GM12878 (cell line): ENCODE results near the gene PLCB4. TPM values are rescaled to one million over a fixed set of nuclear protein-coding genes. Genes with fewer than 3 reads are reported as not detected.

ENCODE experiments used
- ATAC-seq: fragments of 200-7000 bp; cut with Tn5 transposase; 3 replicates; pipeline ENCODE4 v1.9.1; 2020; ENCODE audit warnings: mild to moderate bottlenecking, moderate library complexity
- BruUV-seq: library from RNA; stranded (reverse); fragments of 400-500 nt; replicated peaks from 2 replicates; lab custom pipeline; 2021; lab: Mats Ljungman, UMichigan
- CTCF ChIA-PET: fragments of 300-600 bp; sonication (Branson Sonifier 250); formaldehyde crosslinking; extraction: SDS; loops from one replicate; lab custom pipeline; 2021; ENCODE audit warnings: inconsistent platforms; lab: Yijun Ruan, JAX
- POLR2A ChIA-PET: fragments of 350-600 bp; formaldehyde crosslinking; extraction: SDS; loops from one replicate; lab custom pipeline; 2021; ENCODE audit warnings: inconsistent platforms; lab: Charles Lee
- RAD21 ChIA-PET: fragments of 300-600 bp; sonication (Branson Sonifier 250); formaldehyde crosslinking; loops from one replicate; lab custom pipeline; 2023; ENCODE audit warnings: antibody characterized with exemption; ENCODE audit not compliant: unreplicated experiment; lab: Charles Lee
- SMC1A ChIA-PET: fragments of 300-600 bp; sonication (Branson Sonifier 250); formaldehyde crosslinking; loops from one replicate; lab custom pipeline; 2023; ENCODE audit not compliant: unreplicated experiment, uncharacterized antibody; lab: Charles Lee
- DNase-seq: peaks from one replicate; pipeline ENCODE4 v3.0.0-alpha.2; 2011; ENCODE audit warnings: low read depth, low spot score
- FAIRE-seq: peaks from 3 replicates; lab custom pipeline; 2011; peaks lifted over from hg19 to GRCh38; lab: Jason Lieb, UNC
- H2AFZ ChIP-seq: 2 replicates; pipeline ENCODE4 v1.6.0; 2011; ENCODE audit warnings: low read depth, low read length, control low read depth; ENCODE audit not compliant: control insufficient read depth
- H3K27ac ChIP-seq: 2 replicates; pipeline ENCODE4 v1.5.1; 2011; ENCODE audit warnings: control low read depth; ENCODE audit not compliant: control insufficient read depth, insufficient read depth
- H3K27me3 ChIP-seq, 2 experiments: replicated peaks in 1 of 2; 2 replicates each; pipeline versions ENCODE4 v1.6.0 to v1.6.1; 2011; ENCODE audit warnings: low read length in 1 of 2; ENCODE audit not compliant: control insufficient read depth in 2 of 2, insufficient read depth in 2 of 2
- H3K36me3 ChIP-seq, 2 experiments: 2 replicates each; pipeline ENCODE4 v1.5.1; 2011; ENCODE audit warnings: low read length in 1 of 2; ENCODE audit not compliant: control insufficient read depth in 2 of 2, insufficient read depth in 2 of 2
- H3K4me1 ChIP-seq: 2 replicates; pipeline ENCODE4 v1.6.1; 2011; ENCODE audit warnings: mild to moderate bottlenecking, low read length, moderate library complexity, mixed read lengths; ENCODE audit not compliant: control insufficient read depth, insufficient read depth
- H3K4me2 ChIP-seq: 2 replicates; pipeline ENCODE4 v1.6.0; 2011; ENCODE audit warnings: control low read depth; ENCODE audit not compliant: control insufficient read depth, insufficient read depth
- H3K4me3 ChIP-seq: fragments of 200-600 bp; sonication (generic); 2 replicates; pipeline ENCODE4 v1.5.1; 2016
- H3K79me2 ChIP-seq: 2 replicates; pipeline ENCODE4 v1.6.0; 2011; ENCODE audit warnings: low read length; ENCODE audit not compliant: control insufficient read depth, insufficient read depth
- H3K9ac ChIP-seq: 2 replicates; pipeline ENCODE4 v1.8.0; 2011; ENCODE audit warnings: low read length, control low read depth, mixed read lengths; ENCODE audit not compliant: control insufficient read depth, insufficient read depth
- H3K9me3 ChIP-seq: replicated peaks from 3 replicates; pipeline ENCODE4 v1.5.1; 2011; ENCODE audit warnings: mild to moderate bottlenecking, low read length; ENCODE audit not compliant: control insufficient read depth, insufficient read depth
- H4K20me1 ChIP-seq: 2 replicates; pipeline ENCODE4 v1.6.0; 2011; ENCODE audit not compliant: control insufficient read depth, insufficient read depth
- BCLAF1 ChIP-seq: fragments of 450-650 bp; IDR thresholded peaks from 2 replicates; pipeline ENCODE4 v1.6.1; 2017; ENCODE audit warnings: antibody characterized with exemption, mild to moderate bottlenecking, moderate library complexity
- CEBPB ChIP-seq, 2 experiments: fragments of 150-350 bp in 1 of 2; IDR thresholded peaks; 2 replicates each; pipeline ENCODE4 v1.6.1; 2012 to 2014; ENCODE audit warnings: low read depth in 2 of 2, low read length in 2 of 2, borderline replicate concordance in 1 of 2, inconsistent platforms in 1 of 2
- CHD2 ChIP-seq: IDR thresholded peaks from 2 replicates; pipeline ENCODE4 v1.6.1; 2011; ENCODE audit warnings: low read depth, low read length, improper control_type of control experiment, borderline replicate concordance
- CREM ChIP-seq: IDR thresholded peaks from 2 replicates; pipeline ENCODE4 v1.6.1; 2014; ENCODE audit warnings: antibody characterized with exemption, low read depth
- EZH2 ChIP-seq: IDR thresholded peaks from 2 replicates; pipeline ENCODE4 v1.6.1; 2012; ENCODE audit warnings: low read depth, mild to moderate bottlenecking, control low read depth, inconsistent platforms, low read length, borderline replicate concordance; ENCODE audit not compliant: control insufficient read depth
- HSF1 ChIP-seq: fragments of 150-350 bp; IDR thresholded peaks from 2 replicates; pipeline ENCODE4 v1.6.1; 2014; ENCODE audit warnings: mild to moderate bottlenecking, low read depth, low read length
- MEF2B ChIP-seq: fragments of 450-650 bp; IDR thresholded peaks from 2 replicates; pipeline ENCODE4 v1.6.1; 2018; ENCODE audit warnings: mild to moderate bottlenecking, moderate library complexity; ENCODE audit not compliant: partially characterized antibody, poor library complexity, severe bottlenecking
- NFYA ChIP-seq: IDR thresholded peaks from 2 replicates; pipeline ENCODE4 v1.6.1; 2011; ENCODE audit warnings: low read depth, mild to moderate bottlenecking, low read length, improper control_type of control experiment, borderline replicate concordance
- POU2F2 ChIP-seq: IDR thresholded peaks from 3 replicates; pipeline ENCODE4 v1.6.1; 2011; ENCODE audit warnings: low read depth, mild to moderate bottlenecking, low read length, borderline replicate concordance
- RCOR1 ChIP-seq: conservative IDR thresholded peaks from 2 replicates; pipeline ENCODE4 v1.6.1; 2012; ENCODE audit warnings: low read depth, low read length, improper control_type of control experiment
- SMAD1 ChIP-seq: fragments of 450-650 bp; IDR thresholded peaks from 2 replicates; pipeline ENCODE4 v1.6.1; 2018; ENCODE audit warnings: mild to moderate bottlenecking, low read depth; ENCODE audit not compliant: partially characterized antibody
- SREBF1 ChIP-seq: IDR thresholded peaks from 2 replicates; pipeline ENCODE4 v1.6.1; 2012; ENCODE audit warnings: mild to moderate bottlenecking, low read length
- ZNF217 ChIP-seq: fragments of 450-650 bp; IDR thresholded peaks from 2 replicates; pipeline ENCODE4 v1.6.1; 2017; ENCODE audit warnings: antibody characterized with exemption, mild to moderate bottlenecking
- ZZZ3 ChIP-seq: IDR thresholded peaks from 2 replicates; pipeline ENCODE4 v1.6.1; 2011; ENCODE audit warnings: low read depth; ENCODE audit not compliant: control insufficient read depth, insufficient read length
- WGBS: methylation state at CpG from one replicate; pipeline ENCODE4 v1.1.6; 2016; ENCODE audit warnings: low lambda C conversion rate; ENCODE audit not compliant: insufficient replicate concordance, insufficient coverage; ENCODE audit errors: missing lambda C conversion rate; 5-methylcytosine and 5-hydroxymethylcytosine counted together
- in situ Hi-C: fragments of 300-500 bp; cut with MboI; formaldehyde crosslinking; loops from 9 replicates; pipeline ENCODE4 v1.14.3; 2018; ENCODE audit warnings: mixed read lengths
- intact Hi-C: fragments of 100-400 bp; cut with micrococcal nuclease; formaldehyde crosslinking; loops from one replicate; pipeline ENCODE4 v1.14.2; 2022; ENCODE audit not compliant: unreplicated experiment
- polyA plus RNA-seq, 11 experiments: library from polyadenylated mRNA; depleted of rRNA in 4 of 11; unstranded in 6 of 11; stranded (reverse) in 5 of 11; fragments of >200 nt; fragmentation: Nextera tagmentation in 4 of 11; fragmentation: Illumina TruSeq in 1 of 11; extraction: Ambion mirVana in 4 of 11; extraction: Trizol in 1 of 11; gene quantifications; 1 replicate in 1 of 11; 2 replicates in 10 of 11; pipeline versions ENCODE4 v1.2.1 to v1.2.3, GENCODE V29; 2011 to 2016; ENCODE audit warnings: inconsistent platforms in 2 of 11, missing spikeins in 2 of 11, low read depth in 1 of 11
- total RNA-seq, 4 experiments: library from RNA; depleted of rRNA in 3 of 4; stranded (reverse); fragments of >200 nt in 3 of 4; fragmentation: Illumina TruSeq in 1 of 4; extraction: Trizol in 1 of 4; gene quantifications; 2 replicates each; pipeline versions ENCODE4 v1.2.1 to v1.2.3, GENCODE V29; 2013 to 2021
- TF ChIP-seq, protein P1 (sequence below): fragments of 450-650 bp; formaldehyde crosslinking; IDR thresholded peaks from 2 replicates; pipeline ENCODE4 v1.4.0; 2020; ENCODE audit warnings: mild to moderate bottlenecking, moderate library complexity

Gene PLCB4
- total and polyA plus RNA-seq, 10 of the 15 experiments (the other 5 are each of a cell fraction or from before 2014, with no cell fraction given): not detected

DNA sequence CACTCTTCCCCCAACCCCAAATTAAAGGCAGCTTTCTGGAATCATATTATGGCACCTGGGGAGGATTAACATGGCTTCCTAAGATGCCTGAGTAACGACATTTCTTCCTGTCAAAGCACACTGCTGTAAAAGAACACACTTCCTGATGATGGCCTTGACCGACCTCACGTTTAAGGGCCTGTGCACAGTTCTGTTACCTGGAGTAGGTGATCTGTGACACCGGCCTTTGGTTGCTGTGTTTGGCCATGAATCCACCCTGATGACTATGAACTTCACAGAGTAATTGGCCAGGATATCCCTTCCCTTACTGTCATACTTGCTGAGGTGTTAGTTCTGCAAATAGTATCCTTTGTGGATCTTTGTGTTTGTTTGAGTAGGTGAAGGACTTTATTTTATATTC is 45.8 kb downstream of the PLCB4 start (continued):
- TF ChIP-seq, protein P1, sequence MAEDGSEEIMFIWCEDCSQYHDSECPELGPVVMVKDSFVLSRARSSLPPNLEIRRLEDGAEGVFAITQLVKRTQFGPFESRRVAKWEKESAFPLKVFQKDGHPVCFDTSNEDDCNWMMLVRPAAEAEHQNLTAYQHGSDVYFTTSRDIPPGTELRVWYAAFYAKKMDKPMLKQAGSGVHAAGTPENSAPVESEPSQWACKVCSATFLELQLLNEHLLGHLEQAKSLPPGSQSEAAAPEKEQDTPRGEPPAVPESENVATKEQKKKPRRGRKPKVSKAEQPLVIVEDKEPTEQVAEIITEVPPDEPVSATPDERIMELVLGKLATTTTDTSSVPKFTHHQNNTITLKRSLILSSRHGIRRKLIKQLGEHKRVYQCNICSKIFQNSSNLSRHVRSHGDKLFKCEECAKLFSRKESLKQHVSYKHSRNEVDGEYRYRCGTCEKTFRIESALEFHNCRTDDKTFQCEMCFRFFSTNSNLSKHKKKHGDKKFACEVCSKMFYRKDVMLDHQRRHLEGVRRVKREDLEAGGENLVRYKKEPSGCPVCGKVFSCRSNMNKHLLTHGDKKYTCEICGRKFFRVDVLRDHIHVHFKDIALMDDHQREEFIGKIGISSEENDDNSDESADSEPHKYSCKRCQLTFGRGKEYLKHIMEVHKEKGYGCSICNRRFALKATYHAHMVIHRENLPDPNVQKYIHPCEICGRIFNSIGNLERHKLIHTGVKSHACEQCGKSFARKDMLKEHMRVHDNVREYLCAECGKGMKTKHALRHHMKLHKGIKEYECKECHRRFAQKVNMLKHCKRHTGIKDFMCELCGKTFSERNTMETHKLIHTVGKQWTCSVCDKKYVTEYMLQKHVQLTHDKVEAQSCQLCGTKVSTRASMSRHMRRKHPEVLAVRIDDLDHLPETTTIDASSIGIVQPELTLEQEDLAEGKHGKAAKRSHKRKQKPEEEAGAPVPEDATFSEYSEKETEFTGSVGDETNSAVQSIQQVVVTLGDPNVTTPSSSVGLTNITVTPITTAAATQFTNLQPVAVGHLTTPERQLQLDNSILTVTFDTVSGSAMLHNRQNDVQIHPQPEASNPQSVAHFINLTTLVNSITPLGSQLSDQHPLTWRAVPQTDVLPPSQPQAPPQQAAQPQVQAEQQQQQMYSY: no peak
- no peak for TF ChIP-seq SREBF1

DNA sequence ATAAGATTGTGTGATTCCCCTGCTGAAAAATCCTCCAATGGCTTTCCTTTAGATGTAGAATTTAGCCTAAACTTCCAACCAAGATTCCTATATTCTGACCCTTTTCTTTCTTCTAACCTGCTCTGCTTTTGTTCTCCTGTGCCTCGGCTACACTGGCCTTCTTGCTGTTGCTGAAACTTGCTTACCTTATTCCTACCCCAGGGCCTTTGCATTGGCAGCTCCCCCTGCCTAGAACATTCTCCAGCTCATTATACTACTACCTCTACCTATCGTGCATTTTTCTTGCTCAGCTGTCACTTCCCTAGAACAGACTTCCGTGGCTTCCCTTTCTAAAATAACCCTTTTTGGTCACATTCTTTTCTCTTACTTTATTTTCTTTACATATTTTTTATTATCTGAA is 48.7 kb downstream of the PLCB4 start:
- RAD21 ChIA-PET: no interaction called here
- no peaks in the 10 kb centered on the region for H3K9me3 ChIP-seq
- in situ Hi-C loops: no loop called here
- TF ChIP-seq SMAD1 (no peak), EZH2 (no peak), HSF1 (no peak), CHD2 (no peak), ZNF217 (no peak), MEF2B (no peak), NFYA (no peak), RCOR1 (no peak), CEBPB (IDR thresholded peaks at IDR 0.05; ENCODE audit: borderline replicate concordance in 1 of 2, low read depth in 2 of 2, low read length in 2 of 2) (no peak), POU2F2 (no peak), CREM (no peak), BCLAF1 (no peak), SREBF1 (no peak), ZZZ3 (no peak)

More for the DNA sequence above, 48.7 kb downstream of the PLCB4 start:
- Histone ChIP-seq H3K27ac (no peak overlapping the region), H3K9ac (no peak overlapping the region), H3K27me3 (no peaks in the 10 kb centered on the region), H3K36me3 (no peaks in the 10 kb centered on the region), H3K4me3 (no peak overlapping the region), H4K20me1 (no peaks in the 10 kb centered on the region), H3K4me1 (no peaks in the 10 kb centered on the region), H3K79me2 (no peaks in the 10 kb centered on the region), H2AFZ (no peak overlapping the region), H3K4me2 (no peak overlapping the region)
- POLR2A ChIA-PET: no interaction called here
- ATAC-seq (no peak), FAIRE-seq (no peak), DNase-seq (no peak)
- CTCF ChIA-PET: interaction anchor here (0.6 kb wide), 1 partner anchor 10 kb away, joined by 4 read pairs; no protein-coding TSS in a partner anchor
- intact Hi-C loops: no loop called here
- 24% methylated on average over 3 of the region's 3 CpGs for WGBS
- no TSS peak for BruUV-seq
- SMC1A ChIA-PET: no interaction called here
